SKM-1 (cell line): ENCODE results near the gene WDR13.
"Not testable (repeated sequence)": the region's sequence is repeated elsewhere in the genome, so short reads cannot be mapped to it uniquely, and the experiment has no call there.

Source experiments
- DNase-seq: peaks from one replicate; lab custom pipeline; 2025; ENCODE audit not compliant: unreplicated experiment; lab: John Stamatoyannopoulos, UW

The WDR13 gene

GRCh38 chrX:48597353-48598264 lies at the start of gene WDR13:
Gene WDR13 (plus strand): TSS chrX:48597492. CDS start chrX:48597997, 505 bp downstream.
- DNase-seq = peak; percentile 43

- no peak for DNase-seq
Observed at GRCh38 chrX:48548871-48549270, 48.4 kb upstream of the WDR13 start.

GRCh38 chrX:48555731-48556325 lies 41.5 kb upstream of the WDR13 start:
- not testable (repeated sequence) for DNase-seq

- DNase-seq = no peak
Observed at GRCh38 chrX:48558271-48558670, 39.0 kb upstream of the WDR13 start.

GRCh38 chrX:48559636-48560035 lies 37.7 kb upstream of the WDR13 start:
- DNase-seq = no peak

- no peak for DNase-seq
Observed at GRCh38 chrX:48560056-48560455, 37.2 kb upstream of the WDR13 start.

GRCh38 chrX:48560681-48561080 lies 36.6 kb upstream of the WDR13 start:
- no peak for DNase-seq

- no peak for DNase-seq
Observed at GRCh38 chrX:48569958-48570357, 27.3 kb upstream of the WDR13 start.

GRCh38 chrX:48573690-48574269 lies 23.5 kb upstream of the WDR13 start:
- DNase-seq = no peak

GRCh38 chrX:48574270-48575266 lies 22.7 kb upstream of the WDR13 start, which contains the start of gene RBM3:
Gene RBM3 (plus strand): TSS chrX:48574484. CDS start chrX:48575181, 697 bp downstream.
- DNase-seq = peak; percentile 75

- no peak for DNase-seq
Observed at GRCh38 chrX:48575642-48576041, 21.6 kb upstream of the WDR13 start.

- DNase-seq = no peak
Observed at GRCh38 chrX:48576108-48576507, 21.2 kb upstream of the WDR13 start.

- DNase-seq = no peak
Observed at GRCh38 chrX:48578661-48579128, 18.6 kb upstream of the WDR13 start.

GRCh38 chrX:48579259-48579658 lies 18.0 kb upstream of the WDR13 start:
- DNase-seq = no peak

- DNase-seq = no peak
Observed at GRCh38 chrX:48580662-48581061, 16.6 kb upstream of the WDR13 start.

- no peak for DNase-seq
Observed at GRCh38 chrX:48584698-48585097, 12.6 kb upstream of the WDR13 start.

- no peak for DNase-seq
Observed at GRCh38 chrX:48589482-48590162, 7.7 kb upstream of the WDR13 start.

- DNase-seq = no peak
Observed at GRCh38 chrX:48590203-48591103, 6.8 kb upstream of the WDR13 start.

GRCh38 chrX:48591255-48591791 lies 6.0 kb upstream of the WDR13 start:
- no peak for DNase-seq
